ENCODE data around the gene CEMIP.

Gene CEMIP

GRCh38 chr15:80989081-80989517, 209.9 kb downstream of the CEMIP start:
- no peak for DNase-seq

- peak; percentile 82 for DNase-seq
Measured at GRCh38 chr15:80989518-80990478, 210.6 kb downstream of the CEMIP start, which contains the start of gene MESD. TSS of gene MESD (minus strand) at chr15:80989819. CDS start at chr15:80989791, 28 bp downstream.

GRCh38 chr15:80990955-80991354, 211.8 kb downstream of the CEMIP start:
- no peak for DNase-seq

GRCh38 chr15:80991421-80991820, 212.3 kb downstream of the CEMIP start:
- DNase-seq, result no peak

- DNase-seq, result no peak
Measured at GRCh38 chr15:80992006-80992405, 212.8 kb downstream of the CEMIP start.

GRCh38 chr15:80992441-80992840, 213.3 kb downstream of the CEMIP start:
- DNase-seq, result no peak

GRCh38 chr15:80996247-80996646, 217.1 kb downstream of the CEMIP start:
- DNase-seq, result peak; percentile 3

GRCh38 chr15:80997692-80998091, 218.5 kb downstream of the CEMIP start:
- DNase-seq, result no peak

- DNase-seq, result no peak
Measured at GRCh38 chr15:80998251-80998650, 219.1 kb downstream of the CEMIP start.

GRCh38 chr15:80999623-81000036, 220.5 kb downstream of the CEMIP start:
- no peak for DNase-seq

- DNase-seq, result no peak
Measured at GRCh38 chr15:81000144-81000623, 221.0 kb downstream of the CEMIP start.

- DNase-seq, result peak; percentile 72
Measured at GRCh38 chr15:81000624-81001151, 221.5 kb downstream of the CEMIP start, which contains the start of gene TLNRD1. TSS of gene TLNRD1 (plus strand) at chr15:81000923. CDS start at chr15:81002272, 1,349 bp downstream.
